HG02970 (cell line): ENCODE results near the gene OR9A2.
"Not testable (repeated sequence)": the region's sequence is repeated elsewhere in the genome, so short reads cannot be mapped to it uniquely, and the experiment has no call there.

Experiments used
- ATAC-seq: cut with Tn5 transposase; IDR thresholded peaks from one replicate; pipeline ENCODE4 v1.9.1; 2021; ENCODE audit warnings: mild to moderate bottlenecking, moderate library complexity, moderate number of reproducible peaks; ENCODE audit not compliant: unreplicated experiment, low FRiP score

OR9A2 gene

GRCh38 chr7:142978402-142978801 lies 48.5 kb downstream of the OR9A2 start:
- ATAC-seq, result not testable (repeated sequence)
